Natural killer cell (primary cell): ENCODE results near the gene COL24A1. TPM values are rescaled to one million over a fixed set of nuclear protein-coding genes. Genes with fewer than 3 reads are reported as not detected.

Experiments used
- ATAC-seq, 3 donors: fragments of 150-1000 bp in 2 of 3; fragments of 200-7000 bp in 1 of 3; cut with Tn5 transposase; 1 replicate in 1 of 3; 2 replicates in 2 of 3; pipeline ENCODE4 v1.10.0; 2021; ENCODE audit warnings: mild to moderate bottlenecking in 2 of 3, moderate library complexity in 2 of 3
- DNase-seq, 2 donors: peaks; one replicate each; pipeline versions ENCODE4 v3.0.0 to v3.0.0-alpha.2; 2013 to 2021; ENCODE audit warnings: mixed read lengths in 1 of 2
- H3K27ac ChIP-seq: one replicate; pipeline ENCODE4 v1.5.1; 2013; ENCODE audit warnings: mild to moderate bottlenecking, low read length
- H3K27me3 ChIP-seq: one replicate; pipeline ENCODE4 v1.6.1; 2013; ENCODE audit warnings: low read length; ENCODE audit not compliant: control insufficient read depth, insufficient read depth
- H3K36me3 ChIP-seq: one replicate; pipeline ENCODE4 v1.6.1; 2013; ENCODE audit warnings: low read length; ENCODE audit not compliant: control insufficient read depth, insufficient read depth
- H3K4me1 ChIP-seq: one replicate; pipeline ENCODE4 v1.6.1; 2013; ENCODE audit warnings: low read length; ENCODE audit not compliant: control insufficient read depth, insufficient read depth
- H3K4me3 ChIP-seq: one replicate; pipeline ENCODE4 v1.5.1; 2013; ENCODE audit warnings: low read length
- H3K9me3 ChIP-seq: one replicate; pipeline ENCODE4 v1.6.1; 2013; ENCODE audit warnings: low read length; ENCODE audit not compliant: control insufficient read depth, insufficient read depth
- H3K27ac Mint-ChIP-seq, 2 donors: one replicate each; pipeline ENCODE4 v1.8.0; 2022; ENCODE audit warnings: mild to moderate bottlenecking in 2 of 2, mixed read lengths in 2 of 2, moderate library complexity in 1 of 2
- H3K27me3 Mint-ChIP-seq, 2 donors: one replicate each; pipeline ENCODE4 v1.8.0; 2022; ENCODE audit warnings: low read depth in 2 of 2, mixed read lengths in 2 of 2
- H3K36me3 Mint-ChIP-seq: one replicate; pipeline ENCODE4 v1.8.0; 2022; ENCODE audit warnings: mixed read lengths
- H3K4me1 Mint-ChIP-seq, 2 donors: one replicate each; pipeline ENCODE4 v1.8.0; 2022; ENCODE audit warnings: mixed read lengths in 2 of 2
- H3K4me3 Mint-ChIP-seq: one replicate; pipeline ENCODE4 v1.8.0; 2022; ENCODE audit warnings: mild to moderate bottlenecking, moderate library complexity, mixed read lengths
- H3K9me3 Mint-ChIP-seq, 2 donors: one replicate each; pipeline ENCODE4 v1.8.0; 2022; ENCODE audit warnings: mixed read lengths in 2 of 2
- CTCF ChIP-seq: fragments of 200-600 bp; IDR thresholded peaks from one replicate; pipeline ENCODE4 v1.8.0; 2022; ENCODE audit warnings: antibody characterized with exemption
- WGBS: methylation state at CpG from one replicate; pipeline ENCODE4 v1.1.7; 2013; ENCODE audit warnings: missing lambda C conversion rate; ENCODE audit not compliant: insufficient coverage; 5-methylcytosine and 5-hydroxymethylcytosine counted together
- intact Hi-C: fragments of 100-400 bp; cut with micrococcal nuclease; formaldehyde crosslinking; loops from one replicate; pipeline ENCODE4 v1.14.2; 2022
- total RNA-seq, 4 donors: library from RNA; stranded (reverse); fragments of 120-200 nt in 1 of 4; gene quantifications; one replicate each; pipeline versions ENCODE4 v1.2.3 to v1.2.4, GENCODE V29; 2013 to 2022

Gene COL24A1
- total RNA-seq, 3 donors from 2014 or later (not counting 1 experiment from before 2014, with no cell fraction given), result 0.20 to 0.54 (median 0.54) TPM

- H3K4me1 Mint-ChIP-seq, result peaks cover 9 to 18% of the 10 kb centered on the region in 2 donors
- no peak for ATAC-seq
- no peaks in the 10 kb centered on the region for H3K9me3 ChIP-seq
- intact Hi-C loops, result no loop called here
- no peak for DNase-seq
- H3K27me3 ChIP-seq, result peaks cover 4% of the 10 kb centered on the region
- peaks cover under 1 to 3% of the 10 kb centered on the region in 2 donors for H3K27me3 Mint-ChIP-seq
- no peak overlapping the region for H3K4me3 Mint-ChIP-seq
- peaks cover under 1% of the 10 kb centered on the region for H3K36me3 Mint-ChIP-seq
- peaks cover 16% of the 10 kb centered on the region for H3K36me3 ChIP-seq
- peak overlapping the region; percentile 82 for H3K27ac ChIP-seq
- no peak overlapping the region for H3K27ac Mint-ChIP-seq
- WGBS, result 94% methylated on average over 6 of the region's 6 CpGs
- peaks cover 12% of the 10 kb centered on the region for H3K4me1 ChIP-seq
- TF ChIP-seq CTCF, result no peak
- H3K4me3 ChIP-seq, result peak overlapping the region; percentile 81
- no peaks in the 10 kb centered on the region for H3K9me3 Mint-ChIP-seq
Observed at GRCh38 chr1:85708829-85709227, 447.7 kb downstream of the COL24A1 start.

- intact Hi-C loops, result no loop called here
- Histone ChIP-seq H3K27me3 (no peaks in the 10 kb centered on the region), H3K27ac (peak within 1 kb of the TSS; percentile 82), H3K4me1 (peaks cover 12% of the 10 kb centered on the region), H3K4me3 (peak within 1 kb of the TSS; percentile 81), H3K36me3 (peaks cover 17% of the 10 kb centered on the region), H3K9me3 (no peaks in the 10 kb centered on the region)
- no peaks in the 10 kb centered on the region for H3K9me3 Mint-ChIP-seq
- WGBS, result 1% methylated on average over 35 of the region's 35 CpGs
- no peaks in the 10 kb centered on the region for H3K36me3 Mint-ChIP-seq
- DNase-seq (peak; percentile 73 to 94), ATAC-seq (peak; percentile 97 to 98 (median 97))
- H3K27ac Mint-ChIP-seq, result no peak within 1 kb of the TSS
- peak; percentile 10 for TF ChIP-seq CTCF
- peaks cover 9 to 23% of the 10 kb centered on the region in 2 donors for H3K4me1 Mint-ChIP-seq
- H3K4me3 Mint-ChIP-seq, result no peak within 1 kb of the TSS
- no peaks in the 10 kb centered on the region for H3K27me3 Mint-ChIP-seq
Observed at GRCh38 chr1:85707990-85708828, 448.4 kb downstream of the COL24A1 start, which contains the start of gene ZNHIT6. Gene ZNHIT6, minus strand, starts transcription at chr1:85708433. Its CDS starts 149 bp downstream, at chr1:85708284.

- 13% methylated on average over 13 of the region's 13 CpGs for WGBS
- H3K36me3 Mint-ChIP-seq, result no peaks in the 10 kb centered on the region
- H3K9me3 ChIP-seq, result no peaks in the 10 kb centered on the region
- no peak overlapping the region for H3K4me3 Mint-ChIP-seq
- peak overlapping the region; percentile 82 for H3K27ac ChIP-seq
- H3K27ac Mint-ChIP-seq, result no peak overlapping the region
- ATAC-seq (no peak), DNase-seq (peak in 1 of 2 donors; percentile 29)
- H3K27me3 Mint-ChIP-seq, result no peaks in the 10 kb centered on the region
- no peaks in the 10 kb centered on the region for H3K27me3 ChIP-seq
- no peak for TF ChIP-seq CTCF
- H3K36me3 ChIP-seq, result peaks cover 17% of the 10 kb centered on the region
- no peaks in the 10 kb centered on the region for H3K9me3 Mint-ChIP-seq
- H3K4me1 Mint-ChIP-seq, result peaks cover 13 to 27% of the 10 kb centered on the region in 2 donors
- peaks cover 12% of the 10 kb centered on the region for H3K4me1 ChIP-seq
- intact Hi-C loops, result no loop called here
- peak overlapping the region; percentile 81 for H3K4me3 ChIP-seq
Observed at GRCh38 chr1:85707267-85707989, 449.1 kb downstream of the COL24A1 start.
